ENCODE data around the gene SUCLG1. TPM values are rescaled to one million over a fixed set of nuclear protein-coding genes. Genes with fewer than 3 reads are reported as not detected.
A peak's percentile ranks its signal among the peaks of the same experiment; 100 is the strongest.

SUCLG1 gene
- total and polyA plus RNA-seq, 10 of the 15 experiments (the other 5 are each of a cell fraction or from before 2014, with no cell fraction given), result 75.4 to 197 (median 93.6) TPM

GRCh38 chr2:84460670-84461069, 1.6 kb upstream of the SUCLG1 start:
- FAIRE-seq, result no peak
- ChIA-PET POLR2A (no interaction called here), CTCF (interaction anchor here (0.8 kb wide), 1 partner anchor 465 kb away, joined by 3 read pairs; no protein-coding TSS in a partner anchor), SMC1A (ENCODE audit: uncharacterized antibody, unreplicated experiment) (no interaction called here), RAD21 (ENCODE audit: unreplicated experiment) (interaction anchor here (0.9 to 1.1 kb wide), 2 partner anchors 30 to 421 kb away, joined by 3 read pairs; no protein-coding TSS in a partner anchor)
- no peak for TF ChIP-seq POU2F2 (IDR thresholded peaks at IDR 0.05; ENCODE audit: borderline replicate concordance, low read depth, low read length)
- no peaks in the 10 kb centered on the region for H3K27me3 ChIP-seq (replicated peaks in 1 of 2; ENCODE audit: control insufficient read depth in 2 of 2, insufficient read depth in 2 of 2, low read length in 1 of 2)
- H3K4me1 ChIP-seq (ENCODE audit: control insufficient read depth, insufficient read depth, low read length), result no peaks in the 10 kb centered on the region; the same call in 1 of the 2 replicates
- H3K9ac ChIP-seq (ENCODE audit: control insufficient read depth, insufficient read depth, low read length), result no peak overlapping the region
- H3K27ac ChIP-seq (ENCODE audit: control insufficient read depth, insufficient read depth), result no peak overlapping the region
- H3K4me2 ChIP-seq (ENCODE audit: control insufficient read depth, insufficient read depth), result no peak overlapping the region
- BruUV-seq (replicated peaks), result no TSS peak
- no peaks in the 10 kb centered on the region for H4K20me1 ChIP-seq (ENCODE audit: control insufficient read depth, insufficient read depth)
- ATAC-seq, result no peak
- 100% methylated on average over 2 of the region's 2 CpGs for WGBS (ENCODE audit: insufficient coverage, insufficient replicate concordance, low lambda C conversion rate, missing lambda C conversion rate)
- H3K36me3 ChIP-seq (ENCODE audit: control insufficient read depth in 2 of 2, insufficient read depth in 2 of 2, low read length in 1 of 2), result no peaks in the 10 kb centered on the region
- H3K4me3 ChIP-seq, result no peak overlapping the region
- peaks cover 33% of the 10 kb centered on the region for H3K79me2 ChIP-seq (ENCODE audit: control insufficient read depth, insufficient read depth, low read length)
- no peak for DNase-seq (ENCODE audit: low read depth, low spot score)
- in situ Hi-C loops (cut with MboI) (no loop called here), intact Hi-C loops (cut with micrococcal nuclease; ENCODE audit: unreplicated experiment) (no loop called here)
- H3K9me3 ChIP-seq (replicated peaks; ENCODE audit: control insufficient read depth, insufficient read depth, low read length), result no peaks in the 10 kb centered on the region
- H2AFZ ChIP-seq (ENCODE audit: control insufficient read depth, low read depth, low read length), result no peak overlapping the region

- no peak for ATAC-seq
- intact Hi-C loops (cut with micrococcal nuclease; ENCODE audit: unreplicated experiment), result no loop called here
- Histone ChIP-seq H3K4me2 (ENCODE audit: control insufficient read depth, insufficient read depth) (peak overlapping the region; percentile 81), H3K36me3 (ENCODE audit: control insufficient read depth in 2 of 2, insufficient read depth in 2 of 2, low read length in 1 of 2) (no peaks in the 10 kb centered on the region), H3K9ac (ENCODE audit: control insufficient read depth, insufficient read depth, low read length) (peak overlapping the region; percentile 84), H3K4me3 (peak overlapping the region; percentile 79), H3K27me3 (replicated peaks in 1 of 2; ENCODE audit: control insufficient read depth in 2 of 2, insufficient read depth in 2 of 2, low read length in 1 of 2) (no peaks in the 10 kb centered on the region), H4K20me1 (ENCODE audit: control insufficient read depth, insufficient read depth) (no peaks in the 10 kb centered on the region), H3K27ac (ENCODE audit: control insufficient read depth, insufficient read depth) (peak overlapping the region; percentile 94), H3K79me2 (ENCODE audit: control insufficient read depth, insufficient read depth, low read length) (peaks cover 33% of the 10 kb centered on the region), H3K4me1 (ENCODE audit: control insufficient read depth, insufficient read depth, low read length) (no peaks in the 10 kb centered on the region; the same call in 1 of the 2 replicates), H3K9me3 (replicated peaks; ENCODE audit: control insufficient read depth, insufficient read depth, low read length) (no peaks in the 10 kb centered on the region), H2AFZ (ENCODE audit: control insufficient read depth, low read depth, low read length) (peak overlapping the region; percentile 99)
- FAIRE-seq, result no peak
- no peak for TF ChIP-seq SIX5 (IDR thresholded peaks at IDR 0.05; ENCODE audit: low read depth, low read length, severe bottlenecking)
- no peak for TF ChIP-seq RBBP5 (conservative IDR thresholded peaks at IDR 0.05)
- TF ChIP-seq CBX5 (IDR thresholded peaks at IDR 0.05; ENCODE audit: low read depth), result no peak
- no peak for TF ChIP-seq EGR1 (IDR thresholded peaks at IDR 0.05; ENCODE audit: borderline replicate concordance in 1 of 2, low read depth in 2 of 2, low read length in 2 of 2)
- no peak for TF ChIP-seq RELA (IDR thresholded peaks at IDR 0.05; ENCODE audit: borderline replicate concordance, partially characterized antibody)
- TF ChIP-seq IRF5 (IDR thresholded peaks at IDR 0.05; ENCODE audit: borderline replicate concordance), result no peak
- no peak for TF ChIP-seq RELB (IDR thresholded peaks at IDR 0.05; ENCODE audit: low read depth)
- no peak for TF ChIP-seq CHD4 (IDR thresholded peaks at IDR 0.05)
- no peak for TF ChIP-seq MEF2B (IDR thresholded peaks at IDR 0.05; ENCODE audit: partially characterized antibody, poor library complexity, severe bottlenecking)
- no peak for TF ChIP-seq SPI1 (IDR thresholded peaks at IDR 0.05; ENCODE audit: borderline replicate concordance, insufficient read depth, low read depth, low read length)
- TF ChIP-seq NFIC (IDR thresholded peaks at IDR 0.05; ENCODE audit: low read depth, low read length), result no peak
- no peak for TF ChIP-seq ZSCAN29 (IDR thresholded peaks at IDR 0.05)
- WGBS (ENCODE audit: insufficient coverage, insufficient replicate concordance, low lambda C conversion rate, missing lambda C conversion rate), result 3% methylated on average over 4 of the region's 4 CpGs
- ChIA-PET SMC1A (ENCODE audit: uncharacterized antibody, unreplicated experiment) (interaction anchor here (1.5 kb wide), 2 partner anchors 12 to 429 kb away, joined by 4 read pairs; no protein-coding TSS in a partner anchor), POLR2A (no interaction called here), RAD21 (ENCODE audit: unreplicated experiment) (interaction anchor here (0.9 kb wide), 1 partner anchor 422 kb away, joined by 3 read pairs; no protein-coding TSS in a partner anchor), CTCF (interaction anchor here (0.8 kb wide), 1 partner anchor 466 kb away, joined by 3 read pairs; no protein-coding TSS in a partner anchor)
- BruUV-seq (replicated peaks), result TSS peak; percentile 93
- no peak for DNase-seq (ENCODE audit: low read depth, low spot score)
- in situ Hi-C loops (cut with MboI), result no loop called here
Measured at GRCh38 chr2:84459944-84460429, 907 bp upstream of the SUCLG1 start.

All from GM12878 (cell line).